Measurements from ENCODE around the gene SLC10A3.

DNA sequence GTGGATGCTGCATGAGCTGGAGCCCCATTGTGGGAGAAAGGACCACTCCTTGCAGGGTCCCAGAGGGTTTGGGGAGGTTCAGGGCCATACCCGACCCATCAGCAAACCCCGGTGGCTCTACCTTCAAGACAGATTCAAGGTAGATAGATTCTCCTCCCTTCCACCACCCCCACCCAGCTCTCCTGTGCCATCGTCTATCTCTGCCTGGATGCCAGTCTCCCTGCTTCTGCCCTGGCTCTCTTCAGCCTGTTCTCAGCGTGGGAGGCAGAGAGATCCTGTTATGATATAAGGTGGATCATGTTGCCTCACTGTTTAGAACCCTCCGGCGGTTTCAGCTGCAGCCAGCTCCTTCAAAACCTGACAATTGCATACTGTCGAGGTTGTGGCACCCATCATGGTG, 16.7 kb downstream of the SLC10A3 start:
- TF ChIP-seq ZBTB8A (tag by site-specific recombination; IDR thresholded peaks at IDR 0.05) (no peak), ZIC2 (tag by site-specific recombination; IDR thresholded peaks at IDR 0.05) (no peak), ZNF174 (tag by site-specific recombination; IDR thresholded peaks at IDR 0.05) (no peak), ZNF266 (tag by site-specific recombination; IDR thresholded peaks at IDR 0.05; ENCODE audit: low read depth) (no peak), ZNF239 (tag by site-specific recombination; IDR thresholded peaks at IDR 0.05) (no peak), GLI4 (tag by site-specific recombination; IDR thresholded peaks at IDR 0.05) (no peak), ZNF37A (tag by site-specific recombination; IDR thresholded peaks at IDR 0.05) (no peak), ZNF548 (tag by site-specific recombination; IDR thresholded peaks at IDR 0.05) (no peak), ZNF140 (tag by site-specific recombination; IDR thresholded peaks at IDR 0.05) (no peak)

Measured in HEK293 (cell line).